HG03565 (cell line): ENCODE measurements around the gene S100A14.
"Not testable (repeated sequence)": the region's sequence is repeated elsewhere in the genome, so short reads cannot be mapped to it uniquely, and the experiment has no call there.

Source experiments
- ATAC-seq: cut with Tn5 transposase; IDR thresholded peaks from one replicate; pipeline ENCODE4 v1.9.1; 2021; ENCODE audit warnings: mild to moderate bottlenecking, moderate library complexity; ENCODE audit not compliant: unreplicated experiment

The S100A14 gene

DNA sequence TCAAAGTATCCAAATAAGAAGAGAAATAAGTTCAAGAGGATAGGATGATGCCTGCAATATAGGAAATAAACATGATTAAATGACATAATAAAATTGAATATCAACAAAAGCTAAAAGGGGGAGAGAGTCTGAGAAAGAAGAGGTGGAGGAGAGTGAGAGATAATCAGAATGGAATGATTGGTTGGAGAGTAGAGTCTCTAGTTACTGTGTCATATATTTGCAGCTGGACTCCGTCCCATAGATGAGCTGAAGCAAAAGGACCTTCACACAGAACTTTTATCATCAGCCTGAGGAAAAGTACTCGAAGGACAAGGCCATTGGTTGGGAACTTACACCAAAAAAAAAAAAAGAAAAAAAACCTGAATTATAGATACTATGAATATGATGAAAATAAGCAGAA is 27.6 kb downstream of the S100A14 start:
- ATAC-seq = no peak

DNA sequence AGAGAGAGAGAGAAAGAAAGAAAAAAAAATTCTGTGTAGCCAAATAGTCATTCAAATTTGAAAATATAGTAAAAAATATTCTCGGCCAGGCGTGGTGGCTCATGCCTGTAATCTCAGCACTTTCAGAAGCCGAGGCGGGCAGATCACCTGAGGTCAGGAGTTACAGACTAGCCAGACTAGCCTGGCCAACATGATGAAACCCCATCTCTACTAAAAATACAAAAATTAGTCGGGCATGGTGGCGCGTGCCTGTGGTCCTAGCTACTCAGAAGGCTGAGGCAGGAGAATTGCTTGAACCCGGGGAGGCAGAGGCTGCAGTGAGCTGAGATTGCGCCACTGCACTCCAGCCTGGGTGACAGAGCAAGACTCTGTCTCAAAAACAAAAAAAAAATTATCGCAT is 28.1 kb downstream of the S100A14 start:
- ATAC-seq = not testable (repeated sequence)

DNA sequence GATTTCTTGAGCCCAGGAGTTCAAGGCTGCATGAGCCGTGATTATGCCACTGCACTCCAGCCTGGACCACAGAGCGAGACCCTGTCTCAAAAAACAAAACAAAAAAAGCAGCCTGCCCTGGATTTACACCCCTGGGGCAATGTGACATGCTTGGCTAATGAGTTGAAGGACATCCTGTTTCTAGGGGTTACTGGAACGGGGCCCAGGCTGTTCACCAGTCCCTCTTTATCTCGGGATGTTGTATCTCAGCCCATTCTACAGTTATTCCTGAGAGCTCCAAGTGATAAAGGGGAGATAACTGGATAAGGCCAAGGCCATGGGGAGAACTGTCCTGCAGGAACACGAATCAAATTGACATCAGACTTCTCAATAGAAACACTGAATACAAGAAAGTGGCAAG is 28.8 kb downstream of the S100A14 start:
- no peak for ATAC-seq

DNA sequence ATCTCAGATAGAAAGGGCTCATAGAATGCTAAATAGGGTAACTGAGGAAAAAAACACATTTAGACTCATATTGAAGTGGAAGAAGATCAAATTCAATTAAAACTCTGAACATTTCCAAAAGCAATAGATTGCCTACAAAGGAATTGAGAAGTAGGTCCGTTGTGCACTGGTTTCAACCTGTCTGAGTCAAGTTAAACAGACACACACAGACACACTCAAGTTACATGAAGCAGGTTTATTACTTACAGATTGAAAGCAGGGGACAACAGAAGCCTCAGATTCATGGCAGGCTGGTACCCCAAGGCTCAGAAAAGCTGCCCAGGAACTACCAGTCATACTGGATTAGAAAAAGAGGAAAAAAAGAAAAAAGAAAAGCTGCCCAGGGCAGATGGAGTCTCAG is 29.8 kb downstream of the S100A14 start:
- ATAC-seq = no peak

DNA sequence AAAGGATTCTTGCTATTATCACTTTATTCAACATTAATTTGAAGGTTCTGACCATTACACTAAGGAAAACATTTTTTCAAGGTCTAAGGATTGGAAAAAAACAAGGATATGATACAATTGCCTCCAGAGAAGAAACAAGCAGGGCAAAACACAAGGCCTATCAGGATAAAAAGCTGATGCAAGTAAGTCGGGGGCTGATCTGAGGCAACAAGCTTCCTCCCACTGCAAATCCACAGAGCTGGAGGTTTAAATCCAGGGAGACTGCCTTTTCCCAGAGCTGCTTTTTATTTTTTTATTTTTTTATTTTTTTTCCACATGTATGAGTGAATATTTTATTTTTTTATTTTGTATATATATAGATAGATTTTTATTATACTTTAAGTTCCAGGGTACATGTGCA is 31.1 kb downstream of the S100A14 start:
- ATAC-seq = no peak

DNA sequence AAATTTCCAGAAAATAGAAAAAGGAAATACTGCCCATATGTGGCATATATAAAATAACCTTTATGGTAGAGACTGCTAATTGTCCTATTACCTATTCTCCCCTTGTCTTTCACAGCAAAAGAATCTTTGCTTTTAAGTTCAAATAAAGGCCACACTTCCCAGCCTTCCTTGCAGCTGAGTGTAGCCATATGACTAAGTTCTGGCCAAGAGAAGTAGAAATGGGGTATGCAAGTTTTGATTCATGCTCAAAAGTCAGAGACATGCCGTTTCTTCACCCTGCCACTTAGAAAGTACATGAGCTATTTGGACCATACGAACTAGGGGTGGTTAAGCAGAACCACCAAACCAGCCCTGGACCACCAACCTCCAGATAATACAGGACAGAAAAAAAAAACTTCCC is 32.1 kb downstream of the S100A14 start:
- ATAC-seq = no peak

DNA sequence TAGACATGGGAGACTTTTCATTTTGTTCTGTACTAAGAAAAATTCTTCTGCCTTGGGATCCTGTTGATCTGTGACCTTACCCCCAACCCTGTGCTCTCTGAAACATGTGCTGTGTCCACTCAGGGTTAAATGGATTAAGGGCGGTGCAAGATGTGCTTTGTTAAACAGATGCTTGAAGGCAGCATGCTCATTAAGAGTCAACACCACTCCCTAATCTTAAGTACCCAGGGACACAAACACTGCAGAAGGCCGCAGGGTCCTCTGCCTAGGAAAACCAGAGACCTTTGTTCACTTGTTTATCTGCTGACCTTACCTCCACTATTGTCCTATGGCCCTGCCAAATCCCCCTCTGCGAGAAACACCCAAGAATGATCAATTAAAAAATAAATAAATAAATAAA is 32.6 kb downstream of the S100A14 start:
- ATAC-seq = not testable (repeated sequence)

DNA sequence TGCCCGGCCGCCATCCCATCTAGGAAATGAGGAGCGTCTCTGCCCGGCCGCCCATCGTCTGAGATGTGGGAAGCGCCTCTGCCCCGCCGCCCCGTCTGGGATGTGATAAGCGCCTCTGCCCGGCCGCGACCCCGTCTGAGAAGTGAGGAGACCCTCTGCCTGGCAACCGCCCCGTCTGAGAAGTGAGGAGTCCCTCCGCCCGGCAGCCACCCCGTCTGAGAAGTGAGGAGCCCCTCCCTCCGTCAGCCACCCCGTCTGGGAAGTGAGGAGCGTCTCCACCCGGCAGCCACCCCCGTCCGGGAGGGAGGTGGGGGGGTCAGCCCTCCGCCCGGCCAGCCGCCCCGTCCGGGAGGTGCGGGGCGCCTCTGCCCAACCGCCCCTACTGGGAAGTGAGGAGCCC is 33.3 kb downstream of the S100A14 start:
- ATAC-seq = not testable (repeated sequence)

DNA sequence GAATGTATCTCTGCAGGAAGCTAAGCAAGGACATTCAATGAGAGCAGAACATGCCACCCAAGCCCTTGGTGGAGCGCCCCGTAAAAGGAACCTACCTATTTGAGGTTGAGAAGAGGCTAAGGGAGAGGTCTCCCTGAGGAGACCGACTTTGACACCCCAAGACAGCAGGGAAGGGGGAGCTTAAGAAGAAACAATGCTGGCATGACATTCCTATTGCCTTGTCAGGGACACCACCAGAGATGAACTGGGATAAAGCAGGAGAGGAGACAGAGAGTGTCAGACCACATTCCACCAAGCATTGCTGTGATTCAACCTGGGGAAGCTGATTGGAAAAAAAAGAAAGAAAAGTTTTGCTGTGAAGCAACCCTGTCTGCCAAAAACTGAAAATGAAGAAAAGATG is 37.2 kb downstream of the S100A14 start:
- ATAC-seq = no peak

DNA sequence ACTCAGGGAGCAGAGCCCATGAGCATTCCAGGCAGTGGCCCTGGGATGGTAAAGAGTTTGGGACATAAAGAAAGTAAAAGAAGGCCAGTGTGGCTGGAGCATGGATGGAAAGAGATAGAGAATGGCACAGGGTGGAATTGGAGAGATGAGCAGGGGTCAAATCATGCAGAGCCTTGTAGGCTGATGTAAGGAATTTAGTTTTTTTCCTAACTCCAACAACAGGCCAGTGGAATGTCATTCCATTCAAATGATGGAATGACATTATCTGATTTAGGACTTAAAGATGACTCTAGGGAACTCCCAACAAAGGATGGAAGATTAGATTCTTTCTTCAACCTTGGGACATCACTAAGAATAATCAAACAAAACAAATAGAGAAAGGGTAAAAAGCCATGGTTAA is 37.6 kb downstream of the S100A14 start:
- ATAC-seq = no peak

DNA sequence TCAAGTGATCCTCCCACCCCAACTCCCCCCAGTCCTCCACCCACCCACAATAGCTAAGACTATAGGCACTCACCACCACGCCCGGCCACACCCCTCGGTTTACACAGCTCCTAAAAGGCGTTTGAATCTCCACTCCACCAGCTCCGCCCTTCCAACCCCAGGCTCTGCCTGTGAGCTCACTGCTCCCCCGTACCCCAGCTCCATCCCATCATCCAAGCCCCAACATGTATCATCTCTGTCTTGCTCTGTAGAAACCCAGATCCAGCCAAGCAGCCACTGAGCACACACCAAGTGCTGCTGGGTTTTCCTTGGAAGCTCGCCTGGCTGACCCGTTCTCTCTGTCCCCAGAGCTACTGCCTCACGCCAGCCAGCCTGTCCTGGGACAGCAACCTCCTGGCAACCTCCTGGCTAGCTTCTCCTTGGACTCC is 38.5 kb downstream of the S100A14 start:
- no peak for ATAC-seq

DNA sequence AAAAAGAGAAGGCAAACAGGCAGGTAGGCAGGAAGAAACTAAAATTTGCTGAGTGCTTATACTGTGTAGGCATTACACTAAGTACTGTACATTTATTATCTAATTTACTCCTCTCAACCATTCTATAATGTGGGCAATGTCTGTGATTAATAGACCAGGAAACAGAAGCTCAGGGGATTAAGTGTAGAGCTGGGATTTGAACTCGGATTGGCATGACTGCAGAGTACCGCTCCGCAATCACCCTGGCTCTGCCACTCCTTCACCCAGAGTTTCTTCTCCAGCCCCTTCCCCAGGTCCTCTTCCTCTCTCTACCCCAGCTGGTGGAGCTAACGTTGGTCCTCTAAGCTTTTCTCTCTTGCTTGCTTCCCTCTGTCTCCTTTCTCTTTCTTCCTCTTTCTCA is 39.0 kb downstream of the S100A14 start:
- ATAC-seq = no peak

DNA sequence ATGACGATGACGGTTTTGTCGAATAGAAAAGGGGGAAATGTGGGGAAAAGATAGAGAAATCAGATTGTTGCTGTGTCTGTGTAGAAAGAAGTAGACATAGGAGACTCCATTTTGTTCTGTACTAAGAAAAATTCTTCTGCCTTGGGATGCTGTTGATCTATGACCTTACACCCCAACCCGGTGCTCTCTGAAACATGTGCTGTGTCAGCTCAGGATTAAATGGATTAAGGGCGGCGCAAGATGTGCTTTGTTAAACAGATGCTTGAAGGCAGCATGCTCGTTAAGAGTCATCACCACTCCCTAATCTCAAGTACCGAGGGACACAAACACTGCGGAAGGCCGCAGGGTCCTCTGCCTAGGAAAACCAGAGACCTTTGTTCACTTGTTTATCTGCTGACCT is 40.6 kb downstream of the S100A14 start:
- ATAC-seq = not testable (repeated sequence)

DNA sequence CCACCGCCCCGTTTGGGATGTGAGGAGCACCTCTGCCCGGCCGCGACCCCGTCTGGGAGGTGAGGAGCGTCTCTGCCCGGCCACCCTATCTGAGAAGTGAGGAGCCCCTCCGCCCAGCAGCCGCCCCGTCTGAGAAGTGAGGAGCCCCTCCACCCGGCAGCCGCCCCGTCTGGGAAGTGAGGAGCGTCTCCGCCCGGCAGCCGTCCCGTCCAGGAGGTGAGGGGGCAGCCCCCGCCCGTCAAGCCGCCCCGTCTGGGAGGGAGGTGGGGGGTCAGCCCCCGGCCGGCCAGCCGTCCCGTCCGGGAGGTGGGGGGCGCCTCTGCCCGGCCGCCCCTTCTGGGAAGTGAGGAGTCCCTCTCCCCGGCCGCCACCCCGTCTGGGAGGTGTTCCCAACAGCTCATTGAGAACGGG is 41.0 kb downstream of the S100A14 start:
- not testable (repeated sequence) for ATAC-seq

DNA sequence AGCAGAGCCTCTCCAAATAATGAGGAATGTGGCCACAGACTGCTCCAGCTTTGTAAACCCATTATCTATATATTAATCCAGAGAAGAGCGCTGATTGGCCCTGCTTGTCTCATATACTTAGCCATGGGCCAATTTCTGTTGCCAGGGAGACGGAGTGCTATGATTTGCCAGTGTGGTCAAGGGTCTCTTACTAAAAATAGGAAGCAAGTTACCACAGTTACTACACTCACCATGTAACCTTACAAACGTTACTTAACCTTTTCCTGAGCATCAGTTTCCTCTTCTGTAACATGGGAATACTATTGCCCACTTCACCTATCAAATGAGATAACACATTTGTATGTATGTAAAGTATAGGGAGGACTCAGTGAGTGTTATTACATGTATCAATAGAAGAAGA is 42.8 kb downstream of the S100A14 start:
- ATAC-seq = no peak

DNA sequence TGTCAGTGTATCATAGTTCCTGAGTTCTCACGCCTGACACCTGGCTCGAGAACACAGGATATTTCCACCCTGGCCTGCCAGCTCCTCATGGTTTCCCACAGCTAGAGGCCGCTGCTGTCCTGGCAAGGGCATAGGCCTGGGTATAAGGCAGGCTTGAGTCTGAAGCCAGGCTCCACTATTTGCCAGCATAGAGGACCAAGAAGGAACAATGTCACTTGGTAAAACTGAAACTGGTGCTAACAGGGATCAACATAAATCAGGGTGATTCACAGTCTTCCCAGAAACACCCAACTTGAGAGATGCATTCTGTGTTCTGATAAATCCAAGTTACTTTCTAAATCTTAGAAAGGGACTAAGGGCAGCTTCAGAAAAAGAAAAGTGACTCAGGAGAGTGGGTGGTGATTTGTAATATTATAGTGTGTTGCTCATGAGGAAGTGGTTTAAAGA is 43.5 kb downstream of the S100A14 start:
- peak; percentile 55 for ATAC-seq

DNA sequence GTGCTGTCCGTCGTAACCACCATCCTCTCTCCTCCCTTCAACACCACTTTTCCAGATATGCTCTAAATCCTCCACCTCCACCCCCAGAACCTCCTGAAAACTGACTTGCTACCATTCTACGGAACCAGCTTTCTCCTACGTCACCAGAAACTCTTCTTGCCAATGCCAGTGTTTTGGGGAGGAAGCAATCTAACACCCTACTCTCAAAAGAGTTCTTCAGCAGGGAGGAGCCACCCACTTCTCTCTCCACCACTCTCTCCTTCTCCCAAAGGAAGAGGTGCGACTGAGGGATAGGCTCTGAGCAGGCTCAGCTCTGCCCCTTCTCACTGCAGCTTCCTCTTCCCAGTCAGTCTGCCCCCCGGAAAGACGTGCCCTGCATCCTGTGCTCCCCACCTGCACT is 44.4 kb downstream of the S100A14 start:
- ATAC-seq = no peak

DNA sequence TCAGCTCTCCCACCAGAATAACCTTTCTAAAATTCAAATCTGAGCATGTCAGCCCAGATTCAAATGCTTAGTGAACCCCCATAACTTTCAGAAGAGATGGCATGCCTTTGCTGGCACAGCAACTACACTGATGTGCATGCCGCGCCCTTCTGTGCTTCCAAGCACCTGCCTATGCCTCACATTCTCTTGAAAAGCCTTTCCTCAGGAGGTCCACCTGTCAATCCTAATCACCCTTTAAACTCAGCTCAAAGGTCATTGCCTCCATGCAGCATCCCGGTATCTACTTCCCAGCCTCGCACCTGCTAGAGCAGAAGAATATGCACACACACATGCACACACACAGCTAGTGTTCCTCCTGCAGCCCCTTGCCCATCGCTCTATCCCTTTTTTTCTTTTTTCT is 45.3 kb downstream of the S100A14 start:
- no peak for ATAC-seq

DNA sequence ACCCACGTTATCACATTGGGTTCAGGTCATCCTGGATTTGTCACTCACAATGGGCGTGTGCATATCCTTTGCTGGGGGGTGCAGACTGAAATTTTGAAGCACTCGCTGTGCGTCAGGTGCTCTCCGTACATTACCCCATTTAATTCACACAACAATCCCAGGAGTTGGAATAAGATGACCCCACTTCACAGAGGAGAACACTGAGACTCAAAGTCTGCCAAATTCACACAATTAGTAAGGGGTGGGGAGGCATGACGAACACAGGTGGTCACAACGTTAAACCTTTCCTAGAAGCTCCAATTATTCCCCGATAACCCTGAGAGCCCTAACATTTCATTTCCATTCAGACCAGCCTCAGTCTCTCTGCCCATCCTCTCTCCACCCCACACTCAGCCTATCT is 46.7 kb downstream of the S100A14 start:
- ATAC-seq = no peak

DNA sequence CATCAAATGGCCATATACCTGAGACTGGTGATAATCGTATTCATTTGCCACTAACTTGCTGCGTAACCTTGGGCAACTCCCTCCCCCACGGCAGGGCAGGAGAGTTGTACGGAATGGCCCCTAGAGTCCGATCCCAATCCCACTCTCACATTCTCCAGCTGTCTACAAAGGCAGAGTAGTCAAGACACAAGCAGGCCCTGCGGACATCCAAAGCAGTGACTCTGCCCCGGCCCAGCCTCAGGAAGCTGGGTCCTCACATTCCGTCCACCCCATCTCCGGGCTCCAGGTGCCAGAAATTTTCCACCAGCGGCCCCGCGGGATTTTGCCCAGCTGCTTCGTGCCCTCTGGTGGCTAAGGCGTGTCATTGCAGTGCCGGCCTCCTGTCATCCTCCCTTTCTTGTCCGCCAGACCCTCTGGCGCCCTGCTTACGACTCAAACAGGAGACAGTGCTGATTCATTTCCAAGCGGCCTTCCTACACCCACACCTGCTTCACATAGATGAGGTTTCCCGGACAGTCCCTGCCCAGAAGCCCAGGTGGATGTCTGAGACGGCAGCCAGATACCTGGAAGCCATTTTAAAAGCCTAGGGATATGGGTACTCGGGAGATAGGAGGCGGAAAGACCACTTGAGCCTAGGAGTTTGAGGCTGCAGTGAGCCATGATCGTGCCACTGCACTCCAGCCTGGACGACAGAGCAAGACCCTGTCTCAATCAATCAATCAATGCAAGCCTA is 47.6 kb downstream of the S100A14 start:
- no peak for ATAC-seq

DNA sequence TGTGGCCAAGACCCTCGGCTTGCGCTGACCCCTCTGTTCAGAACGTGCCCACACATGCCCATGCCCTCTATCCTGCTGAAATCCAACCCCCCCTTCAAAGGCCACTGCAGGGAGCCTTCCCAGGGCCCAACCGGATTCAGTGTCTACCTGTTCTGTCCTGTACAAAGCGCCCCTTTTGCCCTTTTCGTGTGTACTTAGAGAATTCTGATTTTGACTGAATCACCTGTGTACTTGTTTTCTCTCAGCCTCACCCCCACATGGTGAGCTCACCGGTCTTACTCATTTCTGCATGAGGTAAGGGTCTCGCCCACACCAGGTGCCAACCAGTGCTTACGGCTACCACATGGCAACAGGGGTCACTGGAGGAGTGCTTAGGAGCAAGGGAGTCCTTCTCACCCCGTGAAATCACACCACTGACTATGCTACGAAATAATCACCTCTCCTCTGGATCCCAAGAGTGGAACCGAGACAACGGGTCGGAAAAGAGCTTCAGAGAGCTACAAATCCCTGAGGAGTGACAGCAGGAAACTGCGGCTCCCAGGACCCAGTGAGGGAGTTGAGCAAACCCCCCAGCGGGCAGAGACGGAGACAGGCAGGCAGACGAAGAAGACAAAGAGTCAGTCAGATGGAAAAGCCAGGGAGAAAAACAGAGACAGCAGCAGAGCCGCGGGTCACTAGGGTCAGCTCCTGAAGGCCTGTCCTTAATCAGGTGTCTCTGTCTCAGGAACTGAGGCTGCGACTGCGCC is 48.3 kb downstream of the S100A14 start:
- ATAC-seq = no peak
